GM23248 (cell line): Measurements from ENCODE around the gene MSH3.

ENCODE experiments used
- EZH2 ChIP-seq: fragments of 200-600 bp; sonication (generic); IDR thresholded peaks from 2 replicates; pipeline ENCODE4 v1.6.1; 2018; ENCODE audit warnings: antibody characterized with exemption, mild to moderate bottlenecking; ENCODE audit not compliant: insufficient read depth, poor library complexity, severe bottlenecking
- EZH2phosphoT487 ChIP-seq: fragments of 200-600 bp; sonication (generic); IDR thresholded peaks from 2 replicates; pipeline ENCODE4 v1.6.1; 2018; ENCODE audit warnings: antibody characterized with exemption, moderate library complexity, mild to moderate bottlenecking, low read depth; ENCODE audit not compliant: insufficient read depth

DNA sequence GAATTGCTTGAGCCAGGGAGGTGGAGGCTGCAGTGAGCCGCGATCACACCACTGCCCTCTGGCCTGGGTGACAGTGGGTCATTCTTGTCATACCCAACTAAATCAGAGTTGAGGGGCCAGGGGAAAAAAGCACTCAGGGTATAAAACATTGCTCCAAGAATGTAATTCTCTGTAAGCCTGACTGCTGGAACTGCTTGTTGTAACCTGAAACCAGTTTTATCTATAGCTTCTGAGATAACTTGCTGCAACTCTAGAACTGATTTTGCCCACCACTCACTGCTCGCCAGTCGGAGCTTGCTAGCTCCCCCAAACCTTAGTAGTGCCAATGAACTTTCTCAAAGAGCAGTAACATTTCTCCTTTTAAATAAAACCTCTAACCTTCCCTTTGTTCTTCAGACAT lies 9.6 kb upstream of the MSH3 start:
- TF ChIP-seq EZH2phosphoT487 (no peak), EZH2 (no peak)
